ENCODE results near the gene NASP. TPM values are rescaled to one million over a fixed set of nuclear protein-coding genes. Genes with fewer than 3 reads are reported as not detected.

The NASP gene
- total RNA-seq, 1 experiment from 2014 or later: 514 TPM

DNA sequence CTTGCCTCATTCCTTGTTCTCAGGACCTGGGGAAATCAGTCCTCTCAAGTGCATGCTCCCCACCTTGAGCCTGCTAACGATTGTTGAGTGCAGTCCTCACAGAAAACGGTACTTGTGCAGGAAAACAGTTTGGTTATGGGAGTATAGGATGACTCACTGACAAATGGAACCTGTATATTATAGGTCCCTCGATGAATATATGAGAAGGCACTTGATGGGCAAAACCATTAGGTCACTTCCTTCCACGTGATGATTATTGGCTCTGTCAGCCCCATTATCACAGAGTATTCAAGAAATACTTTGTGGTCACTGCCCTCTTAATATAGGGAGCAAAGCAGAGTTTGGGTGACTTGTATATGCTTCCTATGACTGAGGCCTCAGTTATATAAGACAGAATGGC lies 33.8 kb downstream of the NASP start:
- no peak for DNase-seq
- Histone ChIP-seq H3K9me3 (ENCODE audit: control insufficient read depth, low read depth, low read length) (no peaks in the 10 kb centered on the region), H3T11ph (ENCODE audit: low read length) (no peak overlapping the region), H2BK15ac (ENCODE audit: low read depth, low read length) (no peak overlapping the region), H4K91ac (ENCODE audit: insufficient read length, low read depth, low read length) (no peak overlapping the region), H2AK5ac (ENCODE audit: insufficient read length, low read length) (no peak overlapping the region), H3K27me3 (ENCODE audit: insufficient read depth, low read length) (no peaks in the 10 kb centered on the region), H3K14ac (ENCODE audit: insufficient read depth, low read length) (no peak overlapping the region), H3K79me1 (ENCODE audit: insufficient read depth, low read depth, low read length, poor library complexity, severe bottlenecking) (no peaks in the 10 kb centered on the region), H2BK12ac (ENCODE audit: insufficient read length, low read depth, low read length) (no peak overlapping the region), H3K9ac (ENCODE audit: extremely low read depth, insufficient read length, low read length) (no peak overlapping the region), H3K27ac (ENCODE audit: insufficient read length, low read depth, low read length) (no peak overlapping the region), H2BK20ac (ENCODE audit: low read depth, low read length, poor library complexity, severe bottlenecking) (no peak overlapping the region), H3K4me2 (ENCODE audit: insufficient read depth, insufficient read length, low read length) (no peak overlapping the region), H3K4me1 (ENCODE audit: insufficient read depth, low read length) (no peaks in the 10 kb centered on the region), H3K23me2 (ENCODE audit: insufficient read length, low read depth, low read length, poor library complexity, severe bottlenecking) (no peaks in the 10 kb centered on the region), H2BK120ac (ENCODE audit: low read depth, low read length, poor library complexity, severe bottlenecking) (no peak overlapping the region), H3K18ac (ENCODE audit: insufficient read length, low read depth, low read length) (no peak overlapping the region), H4K20me1 (ENCODE audit: control insufficient read depth, insufficient read depth, insufficient read length) (no peaks in the 10 kb centered on the region), H4K5ac (ENCODE audit: insufficient read length, low read depth, low read length) (no peak overlapping the region), H3K56ac (ENCODE audit: insufficient read length, low read depth, low read length) (no peak overlapping the region), H2AFZ (ENCODE audit: low read length) (no peak overlapping the region), H3K23ac (ENCODE audit: insufficient read length, low read depth, low read length) (no peak overlapping the region), H3K4ac (ENCODE audit: low read depth, low read length) (no peak overlapping the region), H4K8ac (replicated peaks; ENCODE audit: insufficient read length, low read depth, low read length) (no peak overlapping the region), H3K79me2 (ENCODE audit: insufficient read depth, low read length) (no peaks in the 10 kb centered on the region), H2BK5ac (ENCODE audit: insufficient read length, low read length) (no peak overlapping the region)
- no CpG with 5 or more reads among the region's 4 CpGs for WGBS (ENCODE audit: extremely low coverage, insufficient read length, low lambda C conversion rate)
- Mint-ChIP-seq H3K36me3 (ENCODE audit: insufficient read depth in 1 of 3, low read depth in 3 of 3) (peaks cover 41 to 66% (median 61%) of the 10 kb centered on the region in 3 experiments), H3K4me3 (no peak overlapping the region), H3K27me3 (ENCODE audit: low read depth) (no peaks in the 10 kb centered on the region), H3K9me3 (no peaks in the 10 kb centered on the region), H3K4me1 (no peaks in the 10 kb centered on the region), H3K27ac (peak overlapping the region in 1 of 3 experiments; percentile 98; a peak in 1 of 7 replicates)
- TF ChIP-seq, protein P1, sequence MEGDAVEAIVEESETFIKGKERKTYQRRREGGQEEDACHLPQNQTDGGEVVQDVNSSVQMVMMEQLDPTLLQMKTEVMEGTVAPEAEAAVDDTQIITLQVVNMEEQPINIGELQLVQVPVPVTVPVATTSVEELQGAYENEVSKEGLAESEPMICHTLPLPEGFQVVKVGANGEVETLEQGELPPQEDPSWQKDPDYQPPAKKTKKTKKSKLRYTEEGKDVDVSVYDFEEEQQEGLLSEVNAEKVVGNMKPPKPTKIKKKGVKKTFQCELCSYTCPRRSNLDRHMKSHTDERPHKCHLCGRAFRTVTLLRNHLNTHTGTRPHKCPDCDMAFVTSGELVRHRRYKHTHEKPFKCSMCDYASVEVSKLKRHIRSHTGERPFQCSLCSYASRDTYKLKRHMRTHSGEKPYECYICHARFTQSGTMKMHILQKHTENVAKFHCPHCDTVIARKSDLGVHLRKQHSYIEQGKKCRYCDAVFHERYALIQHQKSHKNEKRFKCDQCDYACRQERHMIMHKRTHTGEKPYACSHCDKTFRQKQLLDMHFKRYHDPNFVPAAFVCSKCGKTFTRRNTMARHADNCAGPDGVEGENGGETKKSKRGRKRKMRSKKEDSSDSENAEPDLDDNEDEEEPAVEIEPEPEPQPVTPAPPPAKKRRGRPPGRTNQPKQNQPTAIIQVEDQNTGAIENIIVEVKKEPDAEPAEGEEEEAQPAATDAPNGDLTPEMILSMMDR (conservative IDR thresholded peaks at IDR 0.05): no peak

Measured in H9 (cell line).